ENCODE measurements around the gene THRB. TPM values are rescaled to one million over a fixed set of nuclear protein-coding genes. Genes with fewer than 3 reads are reported as not detected.
A peak's percentile ranks its signal among the peaks of the same experiment; 100 is the strongest.

The THRB gene
- total RNA-seq, 6 experiments from 2014 or later: 14.5 to 29.5 (median 17.3) TPM

- Histone ChIP-seq H3K27ac (no peak overlapping the region), H3K27me3 (no peaks in the 10 kb centered on the region), H3K9me3 (no peaks in the 10 kb centered on the region), H3K4me3 (no peak overlapping the region), H3K36me3 (no peaks in the 10 kb centered on the region), H3K4me1 (peaks cover 0 to 67% (median 18%) of the 10 kb centered on the region in 4 donors)
- ATAC-seq: no peak
- DNase-seq: no peak
- TF ChIP-seq CTCF (IDR thresholded peaks at IDR 0.05) (no peak), POLR2A (IDR thresholded peaks at IDR 0.05) (no peak)
- intact Hi-C loops (cut with DNase I): no loop called here
Measured at GRCh38 chr3:24487325-24488262, 7.1 kb downstream of the THRB start.

GRCh38 chr3:24485511-24485910, 9.1 kb downstream of the THRB start:
- Histone ChIP-seq H3K27ac (no peak overlapping the region), H3K9me3 (no peaks in the 10 kb centered on the region), H3K4me1 (peaks cover 0 to 47% (median 15%) of the 10 kb centered on the region in 4 donors), H3K27me3 (no peaks in the 10 kb centered on the region), H3K36me3 (no peaks in the 10 kb centered on the region), H3K4me3 (no peak overlapping the region)
- TF ChIP-seq POLR2A (IDR thresholded peaks at IDR 0.05): no peak
- no peak for TF ChIP-seq CTCF (IDR thresholded peaks at IDR 0.05)
- intact Hi-C loops (cut with DNase I): no loop called here
- ATAC-seq: peak in 1 of 4 donors; percentile 48
- WGBS (ENCODE audit: insufficient coverage, low coverage, low lambda C conversion rate, missing lambda C conversion rate): 73% methylated on average over 1 of the region's 1 CpG
- no peak for DNase-seq

- Histone ChIP-seq H3K9me3 (no peaks in the 10 kb centered on the region), H3K27ac (no peak overlapping the region), H3K27me3 (no peaks in the 10 kb centered on the region), H3K4me3 (no peak overlapping the region), H3K36me3 (no peaks in the 10 kb centered on the region), H3K4me1 (peaks cover 0 to 38% (median 11%) of the 10 kb centered on the region in 4 donors)
- TF ChIP-seq POLR2A (IDR thresholded peaks at IDR 0.05) (no peak), CTCF (IDR thresholded peaks at IDR 0.05) (no peak)
- ATAC-seq (peak in 3 of 4 donors; percentile 39 to 49 (median 41)), DNase-seq (peak in 1 of 3 donors; percentile 26)
- intact Hi-C loops (cut with DNase I): no loop called here
- 85% methylated on average over 3 of the region's 3 CpGs for WGBS (ENCODE audit: insufficient coverage, low coverage, low lambda C conversion rate, missing lambda C conversion rate)
Measured at GRCh38 chr3:24483873-24484272, 10.8 kb downstream of the THRB start.

GRCh38 chr3:24482096-24482705, 12.4 kb downstream of the THRB start:
- TF ChIP-seq POLR2A (IDR thresholded peaks at IDR 0.05) (no peak), CTCF (IDR thresholded peaks at IDR 0.05) (no peak)
- Histone ChIP-seq H3K27me3 (no peaks in the 10 kb centered on the region), H3K27ac (no peak overlapping the region), H3K4me1 (peaks cover 0 to 45% (median 11%) of the 10 kb centered on the region in 4 donors), H3K36me3 (no peaks in the 10 kb centered on the region), H3K9me3 (no peaks in the 10 kb centered on the region), H3K4me3 (no peak overlapping the region)
- ATAC-seq: no peak
- DNase-seq: no peak
- 79% methylated on average over 3 of the region's 3 CpGs for WGBS (ENCODE audit: insufficient coverage, low coverage, low lambda C conversion rate, missing lambda C conversion rate)
- intact Hi-C loops (cut with DNase I): no loop called here
